Activated CD8-positive, alpha-beta T cell treated with anti-CD3 and anti-CD28 coated beads for 36 hours (primary cell): Measurements from ENCODE around the gene FKBP7. TPM values are rescaled to one million over a fixed set of nuclear protein-coding genes. Genes with fewer than 3 reads are reported as not detected.

Experiments
- ATAC-seq: fragments of 200-7000 bp; cut with Tn5 transposase; one replicate; pipeline ENCODE4 v1.10.0; 2021; ENCODE audit warnings: mild to moderate bottlenecking, moderate library complexity
- CTCF ChIA-PET: fragments of 350-600 bp; sonication (Branson Sonifier 250); formaldehyde crosslinking; loops from one replicate; lab custom pipeline; 2021; ENCODE audit warnings: antibody characterized with exemption; lab: Charles Lee
- POLR2A ChIA-PET: fragments of 350-600 bp; sonication (Branson Sonifier 250); formaldehyde crosslinking; loops from one replicate; lab custom pipeline; 2021; ENCODE audit warnings: antibody characterized with exemption; lab: Charles Lee
- DNase-seq: peaks from one replicate; pipeline ENCODE4 v3.0.0-alpha.2; 2020
- H3K27ac Mint-ChIP-seq: one replicate; pipeline ENCODE4 v1.8.0; 2021; ENCODE audit warnings: mild to moderate bottlenecking, mixed read lengths
- H3K27me3 Mint-ChIP-seq: one replicate; pipeline ENCODE4 v1.8.0; 2021; ENCODE audit warnings: mixed read lengths
- H3K36me3 Mint-ChIP-seq: one replicate; pipeline ENCODE4 v1.8.0; 2021; ENCODE audit warnings: low read depth, mixed read lengths
- H3K4me1 Mint-ChIP-seq: one replicate; pipeline ENCODE4 v1.8.0; 2021; ENCODE audit warnings: low read depth, mixed read lengths
- H3K4me3 Mint-ChIP-seq: one replicate; pipeline ENCODE4 v1.8.0; 2021; ENCODE audit warnings: mild to moderate bottlenecking, moderate library complexity, mixed read lengths
- H3K9me3 Mint-ChIP-seq: one replicate; pipeline ENCODE4 v1.8.0; 2021; ENCODE audit warnings: mixed read lengths
- intact Hi-C: fragments of 100-400 bp; cut with micrococcal nuclease; formaldehyde crosslinking; loops from one replicate; pipeline ENCODE4 v1.10.0; 2022
- total RNA-seq, 2 experiments: library from RNA; stranded (reverse); gene quantifications; one replicate each; pipeline ENCODE4 v1.2.3, GENCODE V29; 2021
- TF ChIP-seq, protein P1 (sequence below): fragments of 200-600 bp; IDR thresholded peaks from one replicate; pipeline ENCODE4 v1.8.0; 2022; ENCODE audit warnings: antibody characterized with exemption, mild to moderate bottlenecking

FKBP7 gene
- total RNA-seq, 2 experiments from 2014 or later: 2.1 to 3.0 TPM

DNA sequence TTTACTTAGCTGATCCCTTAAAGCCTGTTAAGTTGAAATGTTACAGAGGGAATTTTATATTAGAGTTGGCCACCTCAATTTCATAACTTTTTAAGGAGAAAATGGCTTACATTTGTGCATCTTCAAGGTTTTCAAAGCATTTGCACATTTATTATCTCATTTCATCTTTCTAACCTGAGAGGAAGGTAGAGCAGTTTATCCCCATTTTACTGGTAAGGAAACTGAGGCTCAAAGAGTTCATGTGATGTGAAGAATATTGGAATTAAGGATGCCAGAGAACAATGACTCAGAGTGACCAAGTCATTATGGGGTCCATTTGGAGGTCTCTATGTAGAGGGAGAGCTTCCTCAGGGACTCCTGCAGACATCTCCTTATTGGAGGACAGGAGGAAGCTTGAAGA, 62.4 kb downstream of the FKBP7 start:
- POLR2A ChIA-PET: interaction anchor here (1.9 to 4.8 kb wide), 2 partner anchors 13 to 34 kb away, joined by 7 to 37 read pairs; partner anchors contain the start of genes PJVK and PRKRA
- ATAC-seq (no peak), DNase-seq (no peak)
- H3K27ac Mint-ChIP-seq: no peak overlapping the region
- TF ChIP-seq, protein P1, sequence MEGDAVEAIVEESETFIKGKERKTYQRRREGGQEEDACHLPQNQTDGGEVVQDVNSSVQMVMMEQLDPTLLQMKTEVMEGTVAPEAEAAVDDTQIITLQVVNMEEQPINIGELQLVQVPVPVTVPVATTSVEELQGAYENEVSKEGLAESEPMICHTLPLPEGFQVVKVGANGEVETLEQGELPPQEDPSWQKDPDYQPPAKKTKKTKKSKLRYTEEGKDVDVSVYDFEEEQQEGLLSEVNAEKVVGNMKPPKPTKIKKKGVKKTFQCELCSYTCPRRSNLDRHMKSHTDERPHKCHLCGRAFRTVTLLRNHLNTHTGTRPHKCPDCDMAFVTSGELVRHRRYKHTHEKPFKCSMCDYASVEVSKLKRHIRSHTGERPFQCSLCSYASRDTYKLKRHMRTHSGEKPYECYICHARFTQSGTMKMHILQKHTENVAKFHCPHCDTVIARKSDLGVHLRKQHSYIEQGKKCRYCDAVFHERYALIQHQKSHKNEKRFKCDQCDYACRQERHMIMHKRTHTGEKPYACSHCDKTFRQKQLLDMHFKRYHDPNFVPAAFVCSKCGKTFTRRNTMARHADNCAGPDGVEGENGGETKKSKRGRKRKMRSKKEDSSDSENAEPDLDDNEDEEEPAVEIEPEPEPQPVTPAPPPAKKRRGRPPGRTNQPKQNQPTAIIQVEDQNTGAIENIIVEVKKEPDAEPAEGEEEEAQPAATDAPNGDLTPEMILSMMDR: no peak
- no peaks in the 10 kb centered on the region for H3K9me3 Mint-ChIP-seq
- H3K27me3 Mint-ChIP-seq: no peaks in the 10 kb centered on the region
- intact Hi-C loops: loop anchor here (2.0 kb wide), 1 partner anchor 307 kb away; no protein-coding TSS in a partner anchor
- no peak overlapping the region for H3K4me3 Mint-ChIP-seq
- CTCF ChIA-PET: interaction anchor here (1.8 to 9.3 kb wide), 3 partner anchors 12 to 32 kb away, joined by 9 to 154 read pairs (median 53); no protein-coding TSS in a partner anchor
- peaks cover 4% of the 10 kb centered on the region for H3K36me3 Mint-ChIP-seq
- peaks cover 9% of the 10 kb centered on the region for H3K4me1 Mint-ChIP-seq

GRCh38 chr2:178414266-178415247, 63.8 kb downstream of the FKBP7 start:
- Mint-ChIP-seq H3K4me3 (peak overlapping the region; percentile 81), H3K9me3 (no peaks in the 10 kb centered on the region), H3K4me1 (peaks cover 9% of the 10 kb centered on the region), H3K27me3 (no peaks in the 10 kb centered on the region), H3K36me3 (no peaks in the 10 kb centered on the region), H3K27ac (peak overlapping the region; percentile 95)
- intact Hi-C loops: loop anchor here (2.0 kb wide), 1 partner anchor 306 kb away; no protein-coding TSS in a partner anchor
- ChIA-PET CTCF (interaction anchor here (0.6 to 9.3 kb wide), 35 partner anchors 9 to 303 kb away, joined by 3 to 154 read pairs (median 4); partner anchors contain the start of genes PJVK, PRKRA and RBM45), POLR2A (interaction anchor here (0.6 to 4.8 kb wide), 9 partner anchors 10 to 358 kb away, joined by 3 to 37 read pairs (median 4); partner anchors contain the start of genes PJVK, PLEKHA3, PRKRA and RBM45)
- ATAC-seq (peak; percentile 83), DNase-seq (peak; percentile 92)
- TF ChIP-seq, protein P1: peak; percentile 88

Other genes with a start within 250 kb of the FKBP7 start
- 10 to 100 TPM; 74.8 to 78.0 TPM for gene PRKRA, start 27.4 kb downstream of the FKBP7 start, total RNA-seq
- gene PJVK, start 27.2 kb downstream of the FKBP7 start, total RNA-seq: 1 to 10 TPM; 3.2 to 4.6 TPM
- gene PLEKHA3, start 1.9 kb upstream of the FKBP7 start, total RNA-seq: 10 to 100 TPM; 21.0 to 22.2 TPM